ENCODE results near the gene MAP3K4.

DNA sequence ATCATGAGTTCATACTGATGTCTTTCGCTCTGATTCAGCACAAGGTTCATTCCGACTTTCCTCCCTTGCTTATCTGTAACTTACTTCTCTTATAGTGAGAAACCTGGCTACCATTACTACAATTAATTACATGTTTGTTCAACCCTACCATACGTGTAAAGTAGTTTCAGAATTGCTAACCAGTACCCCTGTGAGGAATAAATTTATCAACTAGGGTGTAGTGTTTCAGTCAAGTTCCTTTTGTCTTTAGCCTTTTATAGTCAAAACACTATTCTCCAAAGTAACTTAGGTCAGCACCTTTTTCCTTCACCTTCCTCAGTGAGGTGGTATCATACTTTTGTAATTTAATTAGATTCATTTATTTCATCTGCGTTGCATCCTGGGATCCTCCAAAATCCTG is 64.9 kb downstream of the MAP3K4 start:
- TF ChIP-seq, protein P1, sequence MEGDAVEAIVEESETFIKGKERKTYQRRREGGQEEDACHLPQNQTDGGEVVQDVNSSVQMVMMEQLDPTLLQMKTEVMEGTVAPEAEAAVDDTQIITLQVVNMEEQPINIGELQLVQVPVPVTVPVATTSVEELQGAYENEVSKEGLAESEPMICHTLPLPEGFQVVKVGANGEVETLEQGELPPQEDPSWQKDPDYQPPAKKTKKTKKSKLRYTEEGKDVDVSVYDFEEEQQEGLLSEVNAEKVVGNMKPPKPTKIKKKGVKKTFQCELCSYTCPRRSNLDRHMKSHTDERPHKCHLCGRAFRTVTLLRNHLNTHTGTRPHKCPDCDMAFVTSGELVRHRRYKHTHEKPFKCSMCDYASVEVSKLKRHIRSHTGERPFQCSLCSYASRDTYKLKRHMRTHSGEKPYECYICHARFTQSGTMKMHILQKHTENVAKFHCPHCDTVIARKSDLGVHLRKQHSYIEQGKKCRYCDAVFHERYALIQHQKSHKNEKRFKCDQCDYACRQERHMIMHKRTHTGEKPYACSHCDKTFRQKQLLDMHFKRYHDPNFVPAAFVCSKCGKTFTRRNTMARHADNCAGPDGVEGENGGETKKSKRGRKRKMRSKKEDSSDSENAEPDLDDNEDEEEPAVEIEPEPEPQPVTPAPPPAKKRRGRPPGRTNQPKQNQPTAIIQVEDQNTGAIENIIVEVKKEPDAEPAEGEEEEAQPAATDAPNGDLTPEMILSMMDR (IDR thresholded peaks at IDR 0.05) = no peak
- no peak for TF ChIP-seq POLR2A (IDR thresholded peaks at IDR 0.05)
